ENCODE measurements around the gene DNAJC5G. TPM values are rescaled to one million over a fixed set of nuclear protein-coding genes. Genes with fewer than 3 reads are reported as not detected.

The DNAJC5G gene
- total and polyA plus RNA-seq, 2 donors (not counting 1 experiment from before 2014, with no cell fraction given): not detected

- H3K4me2 ChIP-seq (replicated peaks; ENCODE audit: low read depth, low read length, poor library complexity, severe bottlenecking): no peak overlapping the region
- no peak overlapping the region for H3K9ac ChIP-seq (ENCODE audit: low read length)
- Mint-ChIP-seq H3K27me3 (no peaks in the 10 kb centered on the region), H3K4me3 (no peak overlapping the region), H3K27ac (no peak overlapping the region), H3K9me3 (ENCODE audit: insufficient read depth) (no peaks in the 10 kb centered on the region), H3K4me1 (no peaks in the 10 kb centered on the region)
- H3K27me3 ChIP-seq (replicated peaks in 1 of 4; ENCODE audit: control extremely low read depth in 1 of 4, control insufficient read depth in 3 of 4, insufficient read depth in 4 of 4, low read length in 3 of 4): no peaks in the 10 kb centered on the region
- no peak overlapping the region for H3K4me3 ChIP-seq (ENCODE audit: control extremely low read depth in 1 of 5, extremely low read depth in 1 of 5, insufficient read depth in 1 of 5, low read depth in 2 of 5, low read length in 4 of 5)
- no peak overlapping the region for H2AFZ ChIP-seq (ENCODE audit: insufficient read depth, low read depth, low read length, poor library complexity, severe bottlenecking)
- DNase-seq (no peak), ATAC-seq (ENCODE audit: low read depth) (no peak)
- CTCF ChIA-PET: interaction anchor here (1.5 to 1.6 kb wide), 2 partner anchors 72 to 270 kb away, joined by 4 to 6 read pairs; no protein-coding TSS in a partner anchor
- H3K79me2 ChIP-seq (ENCODE audit: control insufficient read depth, insufficient read depth, low read length): no peaks in the 10 kb centered on the region
- TF ChIP-seq EZH2 (IDR thresholded peaks at IDR 0.05; ENCODE audit: borderline replicate concordance, insufficient read depth, low read depth, low read length, poor library complexity, severe bottlenecking): no peak
- no peaks in the 10 kb centered on the region for H4K20me1 ChIP-seq (ENCODE audit: control insufficient read depth, insufficient read depth, low read length, poor library complexity, severe bottlenecking)
- H3K27ac ChIP-seq (ENCODE audit: low read length in 2 of 2): no peak overlapping the region
- 98% methylated on average over 11 of the region's 13 CpGs for WGBS (ENCODE audit: insufficient coverage)
- intact Hi-C loops (cut with micrococcal nuclease): no loop called here
- no peaks in the 10 kb centered on the region for H3K9me3 ChIP-seq (ENCODE audit: control extremely low read depth in 1 of 3, control insufficient read depth in 2 of 3, insufficient read depth in 1 of 3, low read length in 2 of 3)
- no peaks in the 10 kb centered on the region for H3K4me1 ChIP-seq (ENCODE audit: control insufficient read depth in 2 of 2, insufficient read depth in 2 of 2, low read length in 2 of 2)
- POLR2A ChIA-PET: no interaction called here
- peaks cover 13 to 75% of the 10 kb centered on the region in 2 experiments for H3K36me3 ChIP-seq (replicated peaks in 1 of 2; ENCODE audit: control extremely low read depth in 1 of 2, control insufficient read depth in 1 of 2, extremely low read depth in 1 of 2, insufficient read depth in 2 of 2, low read length in 1 of 2)
Observed at GRCh38 chr2:27231921-27232320, 43.3 kb upstream of the DNAJC5G start.

GRCh38 chr2:27233341-27233740 lies 41.9 kb upstream of the DNAJC5G start:
- ChIA-PET CTCF (no interaction called here), POLR2A (interaction anchor here (0.6 kb wide), 1 partner anchor 118 kb away, joined by 6 read pairs; no protein-coding TSS in a partner anchor)
- Histone ChIP-seq H2AFZ (ENCODE audit: insufficient read depth, low read depth, low read length, poor library complexity, severe bottlenecking) (no peak overlapping the region), H3K9me3 (ENCODE audit: control extremely low read depth in 1 of 3, control insufficient read depth in 2 of 3, insufficient read depth in 1 of 3, low read length in 2 of 3) (no peaks in the 10 kb centered on the region), H3K9ac (ENCODE audit: low read length) (no peak overlapping the region), H3K79me2 (ENCODE audit: control insufficient read depth, insufficient read depth, low read length) (no peaks in the 10 kb centered on the region), H3K27me3 (replicated peaks in 1 of 4; ENCODE audit: control extremely low read depth in 1 of 4, control insufficient read depth in 3 of 4, insufficient read depth in 4 of 4, low read length in 3 of 4) (no peaks in the 10 kb centered on the region), H3K36me3 (replicated peaks in 1 of 2; ENCODE audit: control extremely low read depth in 1 of 2, control insufficient read depth in 1 of 2, extremely low read depth in 1 of 2, insufficient read depth in 2 of 2, low read length in 1 of 2) (peaks cover 8 to 75% of the 10 kb centered on the region in 2 experiments), H3K4me2 (replicated peaks; ENCODE audit: low read depth, low read length, poor library complexity, severe bottlenecking) (no peak overlapping the region), H3K4me1 (ENCODE audit: control insufficient read depth in 2 of 2, insufficient read depth in 2 of 2, low read length in 2 of 2) (no peaks in the 10 kb centered on the region), H3K4me3 (ENCODE audit: control extremely low read depth in 1 of 5, extremely low read depth in 1 of 5, insufficient read depth in 1 of 5, low read depth in 2 of 5, low read length in 4 of 5) (no peak overlapping the region), H3K27ac (ENCODE audit: low read length in 2 of 2) (no peak overlapping the region), H4K20me1 (ENCODE audit: control insufficient read depth, insufficient read depth, low read length, poor library complexity, severe bottlenecking) (no peaks in the 10 kb centered on the region)
- TF ChIP-seq EZH2 (IDR thresholded peaks at IDR 0.05; ENCODE audit: borderline replicate concordance, insufficient read depth, low read depth, low read length, poor library complexity, severe bottlenecking) (no peak), CTCF (IDR thresholded peaks at IDR 0.05) (no peak)
- Mint-ChIP-seq H3K4me3 (no peak overlapping the region), H3K9me3 (ENCODE audit: insufficient read depth) (no peaks in the 10 kb centered on the region), H3K27me3 (no peaks in the 10 kb centered on the region), H3K4me1 (no peaks in the 10 kb centered on the region), H3K27ac (no peak overlapping the region)
- intact Hi-C loops (cut with micrococcal nuclease): no loop called here
- 95% methylated on average over 14 of the region's 14 CpGs for WGBS (ENCODE audit: insufficient coverage)
- no peak for DNase-seq
- ATAC-seq (ENCODE audit: low read depth): no peak

Data from B cell (primary cell).